ENCODE data around the gene DEFB123. TPM values are rescaled to one million over a fixed set of nuclear protein-coding genes. Genes with fewer than 3 reads are reported as not detected.

DEFB123 gene
- total and polyA plus RNA-seq, 9 of the 15 experiments (the other 6 are each of a cell fraction or from before 2014, with no cell fraction given), result not detected

DNA sequence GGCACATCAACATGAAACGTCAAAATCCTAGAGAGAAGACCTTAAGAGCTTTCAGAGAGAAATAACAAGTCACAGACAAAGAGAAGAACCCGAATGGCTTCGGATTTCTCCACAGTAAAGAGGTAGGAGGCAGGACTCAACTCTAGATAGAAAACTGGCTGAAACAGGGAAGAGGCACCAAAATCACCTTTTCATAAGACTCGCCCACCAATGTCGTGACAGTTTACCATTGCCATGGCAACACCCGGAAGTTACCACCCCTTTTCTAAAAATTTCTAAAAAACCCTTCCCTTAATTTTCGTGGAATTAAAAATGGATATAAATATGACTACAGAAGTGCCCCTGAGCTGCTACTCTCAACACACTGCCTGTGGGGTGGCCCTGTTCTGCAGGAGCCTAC is 22.1 kb upstream of the DEFB123 start:
- 3% methylated on average over 7 of the region's 7 CpGs for WGBS (ENCODE audit: insufficient coverage, low coverage, missing lambda C conversion rate)
- Histone ChIP-seq H3K4me3 (no peak overlapping the region), H3K36me3 (ENCODE audit: control insufficient read depth, insufficient read depth, low read length) (no peaks in the 10 kb centered on the region), H3K27me3 (ENCODE audit: control insufficient read depth in 2 of 2, insufficient read depth in 2 of 2, low read length in 2 of 2) (peaks cover 0 to 2% of the 10 kb centered on the region in 2 experiments; a peak in 1 of 5 replicates), H3K27ac (ENCODE audit: extremely low read depth, low read depth, low read length) (no peak overlapping the region), H3K4me1 (replicated peaks in 1 of 2; ENCODE audit: control insufficient read depth in 2 of 2, insufficient read depth in 2 of 2, low read length in 2 of 2) (no peaks in the 10 kb centered on the region), H3K9me3 (replicated peaks; ENCODE audit: control insufficient read depth, insufficient read depth, low read depth, low read length) (no peaks in the 10 kb centered on the region), H3K4me2 (ENCODE audit: insufficient read depth, low read length) (no peak overlapping the region), H2AFZ (ENCODE audit: low read depth, low read length) (peak overlapping the region; percentile 22; the same call in 1 of the 2 replicates), H3K9ac (ENCODE audit: insufficient read depth in 1 of 2, low read depth in 2 of 2, low read length in 2 of 2) (no peak overlapping the region), H3K9me1 (ENCODE audit: control insufficient read depth, insufficient read depth, low read length) (no peaks in the 10 kb centered on the region), H3K79me2 (ENCODE audit: control insufficient read depth, insufficient read depth, low read length) (no peaks in the 10 kb centered on the region), H4K20me1 (replicated peaks; ENCODE audit: control insufficient read depth, insufficient read depth, low read length) (no peaks in the 10 kb centered on the region)
- ChIA-PET CTCF (ENCODE audit: low intra/inter-chr PET ratio) (no interaction called here), POLR2A (interaction anchor here (0.8 kb wide), 1 partner anchor 41 kb away, joined by 3 read pairs; no protein-coding TSS in a partner anchor)
- intact Hi-C loops (cut with micrococcal nuclease), result no loop called here
- FAIRE-seq (no peak), DNase-seq (ENCODE audit: extremely low read depth in 1 of 4, low spot score in 3 of 4) (no peak), ATAC-seq (peak; percentile 64)
- BruUV-seq (replicated peaks), result no TSS peak
- in situ Hi-C loops (cut with MboI), result no loop called here
- TF ChIP-seq ZNF384 (IDR thresholded peaks at IDR 0.05; ENCODE audit: low read depth, low read length) (no peak), GABPA (tag; conservative IDR thresholded peaks at IDR 0.05; ENCODE audit: low read depth) (0 out of 2 replicates have a peak, but pooled peaks have one; percentile 13), RFX1 (IDR thresholded peaks at IDR 0.05) (peak; percentile 88), SAFB2 (IDR thresholded peaks at IDR 0.05; ENCODE audit: borderline replicate concordance, low read depth, low read length, severe bottlenecking) (no peak), BMI1 (IDR thresholded peaks at IDR 0.05; ENCODE audit: low read length) (0 out of 2 replicates have a peak, but pooled peaks have one; percentile 31)
- TF ChIP-seq, protein P1, sequence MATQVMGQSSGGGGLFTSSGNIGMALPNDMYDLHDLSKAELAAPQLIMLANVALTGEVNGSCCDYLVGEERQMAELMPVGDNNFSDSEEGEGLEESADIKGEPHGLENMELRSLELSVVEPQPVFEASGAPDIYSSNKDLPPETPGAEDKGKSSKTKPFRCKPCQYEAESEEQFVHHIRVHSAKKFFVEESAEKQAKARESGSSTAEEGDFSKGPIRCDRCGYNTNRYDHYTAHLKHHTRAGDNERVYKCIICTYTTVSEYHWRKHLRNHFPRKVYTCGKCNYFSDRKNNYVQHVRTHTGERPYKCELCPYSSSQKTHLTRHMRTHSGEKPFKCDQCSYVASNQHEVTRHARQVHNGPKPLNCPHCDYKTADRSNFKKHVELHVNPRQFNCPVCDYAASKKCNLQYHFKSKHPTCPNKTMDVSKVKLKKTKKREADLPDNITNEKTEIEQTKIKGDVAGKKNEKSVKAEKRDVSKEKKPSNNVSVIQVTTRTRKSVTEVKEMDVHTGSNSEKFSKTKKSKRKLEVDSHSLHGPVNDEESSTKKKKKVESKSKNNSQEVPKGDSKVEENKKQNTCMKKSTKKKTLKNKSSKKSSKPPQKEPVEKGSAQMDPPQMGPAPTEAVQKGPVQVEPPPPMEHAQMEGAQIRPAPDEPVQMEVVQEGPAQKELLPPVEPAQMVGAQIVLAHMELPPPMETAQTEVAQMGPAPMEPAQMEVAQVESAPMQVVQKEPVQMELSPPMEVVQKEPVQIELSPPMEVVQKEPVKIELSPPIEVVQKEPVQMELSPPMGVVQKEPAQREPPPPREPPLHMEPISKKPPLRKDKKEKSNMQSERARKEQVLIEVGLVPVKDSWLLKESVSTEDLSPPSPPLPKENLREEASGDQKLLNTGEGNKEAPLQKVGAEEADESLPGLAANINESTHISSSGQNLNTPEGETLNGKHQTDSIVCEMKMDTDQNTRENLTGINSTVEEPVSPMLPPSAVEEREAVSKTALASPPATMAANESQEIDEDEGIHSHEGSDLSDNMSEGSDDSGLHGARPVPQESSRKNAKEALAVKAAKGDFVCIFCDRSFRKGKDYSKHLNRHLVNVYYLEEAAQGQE (IDR thresholded peaks at IDR 0.05; ENCODE audit: borderline replicate concordance), result peak; percentile 40
- TF ChIP-seq, protein P1 (CRISPR knock-in tag; IDR thresholded peaks at IDR 0.05; ENCODE audit: low read depth), result no peak

Measured in K562 (cell line).